Activated CD8-positive, alpha-beta memory T cell treated with anti-CD3 and anti-CD28 coated beads for 48 hours (primary cell): ENCODE data around the gene DNAAF8.

Experiments
- DNase-seq, 3 experiments: peaks; one replicate each; pipeline ENCODE4 v3.0.0-alpha.2; 2020; ENCODE audit warnings: low read depth in 2 of 3, low spot score in 2 of 3

The DNAAF8 gene

GRCh38 chr16:4695473-4696171 lies 38.7 kb upstream of the DNAAF8 start:
- DNase-seq: no peak

GRCh38 chr16:4696172-4696904 lies 38.0 kb upstream of the DNAAF8 start:
- no peak for DNase-seq

- DNase-seq: no peak
Observed at GRCh38 chr16:4696905-4697847, 37.2 kb upstream of the DNAAF8 start.

- DNase-seq: no peak
Observed at GRCh38 chr16:4697848-4698291, 36.5 kb upstream of the DNAAF8 start.

- no peak for DNase-seq
Observed at GRCh38 chr16:4698321-4699045, 35.9 kb upstream of the DNAAF8 start.

GRCh38 chr16:4699046-4699556 lies 35.2 kb upstream of the DNAAF8 start:
- no peak for DNase-seq

GRCh38 chr16:4700380-4700996 lies 33.8 kb upstream of the DNAAF8 start:
- no peak for DNase-seq

GRCh38 chr16:4700997-4701743 lies 33.2 kb upstream of the DNAAF8 start:
- no peak for DNase-seq

- DNase-seq: no peak
Observed at GRCh38 chr16:4701791-4702465, 32.4 kb upstream of the DNAAF8 start.

GRCh38 chr16:4702466-4702808 lies 31.9 kb upstream of the DNAAF8 start:
- DNase-seq: no peak

- DNase-seq: no peak
Observed at GRCh38 chr16:4703906-4704305, 30.4 kb upstream of the DNAAF8 start.

- DNase-seq: no peak
Observed at GRCh38 chr16:4704491-4704890, 29.8 kb upstream of the DNAAF8 start.

- DNase-seq: no peak
Observed at GRCh38 chr16:4704913-4705312, 29.4 kb upstream of the DNAAF8 start.

GRCh38 chr16:4706871-4707270 lies 27.5 kb upstream of the DNAAF8 start:
- no peak for DNase-seq

GRCh38 chr16:4709481-4709880 lies 24.9 kb upstream of the DNAAF8 start:
- no peak for DNase-seq

- DNase-seq: no peak
Observed at GRCh38 chr16:4713663-4714501, 20.5 kb upstream of the DNAAF8 start.

GRCh38 chr16:4714996-4715395 lies 19.3 kb upstream of the DNAAF8 start:
- DNase-seq: no peak

GRCh38 chr16:4718466-4718865 lies 15.9 kb upstream of the DNAAF8 start:
- DNase-seq: no peak
